GM12892 (cell line): Measurements from ENCODE around the gene RTF2.
"Not testable (repeated sequence)": the region's sequence is repeated elsewhere in the genome, so short reads cannot be mapped to it uniquely, and the experiment has no call there.

Experiments used
- DNase-seq: peaks from one replicate; pipeline ENCODE4 v3.0.0; 2011; ENCODE audit not compliant: insufficient read length
- FAIRE-seq: peaks from 2 replicates; lab custom pipeline; 2011; peaks lifted over from hg19 to GRCh38; lab: Jason Lieb, UNC
- POLR2A ChIP-seq: IDR thresholded peaks from 2 replicates; pipeline ENCODE4 v1.6.1; 2011; ENCODE audit warnings: low read depth, low read length, control low read depth
- POLR2AphosphoS5 ChIP-seq: IDR thresholded peaks from 2 replicates; pipeline ENCODE4 v1.6.1; 2011; ENCODE audit warnings: low read depth, low read length, control low read depth
- TAF1 ChIP-seq: IDR thresholded peaks from 2 replicates; pipeline ENCODE4 v1.6.1; 2011; ENCODE audit warnings: low read depth, mild to moderate bottlenecking, control low read depth, low read length, borderline replicate concordance

RTF2 gene

DNA sequence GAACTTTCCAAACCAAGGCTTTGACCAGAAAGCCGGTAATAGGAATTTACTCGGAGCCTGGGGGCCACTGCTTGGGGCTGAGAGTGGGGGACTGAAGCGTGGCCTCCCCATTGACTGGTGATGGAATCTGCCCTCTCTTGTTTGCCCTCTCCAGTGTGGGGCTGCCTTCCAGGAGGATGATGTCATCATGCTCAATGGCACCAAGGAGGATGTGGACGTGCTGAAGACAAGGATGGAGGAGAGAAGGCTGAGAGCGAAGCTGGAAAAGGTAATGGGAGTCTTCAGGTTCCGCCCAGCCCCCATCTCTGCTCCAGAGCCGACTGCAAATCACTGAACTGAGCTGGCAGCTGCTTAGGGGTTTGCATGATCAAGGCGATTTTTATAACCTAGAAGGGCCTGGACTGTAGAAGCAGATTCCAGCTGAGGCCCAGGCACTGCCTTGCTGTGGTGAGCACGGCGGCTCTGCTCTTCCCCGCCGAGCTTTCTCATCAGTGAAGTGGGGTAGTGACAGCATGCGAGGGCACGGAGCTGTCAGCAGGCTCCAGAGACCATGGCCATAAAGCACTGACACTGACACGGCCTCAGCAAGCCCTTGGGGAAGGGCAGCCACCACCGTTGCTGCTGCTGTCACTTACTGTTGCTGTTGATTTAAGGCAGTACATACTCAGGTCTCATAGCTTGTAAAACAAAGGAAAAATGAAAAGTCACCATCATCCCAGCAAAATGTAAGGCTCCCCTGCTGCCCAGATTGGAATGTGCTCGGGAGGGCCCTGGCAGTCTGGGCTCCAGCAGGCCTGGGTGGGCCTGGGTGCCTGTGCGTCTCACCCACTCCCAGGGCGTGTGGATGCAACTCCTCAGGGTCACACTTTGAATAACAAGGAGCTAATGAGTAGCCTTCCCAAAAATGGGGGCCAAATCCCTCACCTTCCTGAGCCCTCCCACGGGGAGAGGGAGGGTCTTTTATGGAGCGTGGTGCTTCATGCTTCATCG is 45.0 kb downstream of the RTF2 start:
- DNase-seq, result no peak
- FAIRE-seq, result no peak
- TF ChIP-seq POLR2AphosphoS5 (no peak), POLR2A (no peak), TAF1 (no peak)

- no peak for FAIRE-seq
- TF ChIP-seq POLR2A (no peak), TAF1 (no peak), POLR2AphosphoS5 (no peak)
- no peak for DNase-seq
Observed at GRCh38 chr20:56516631-56517030, 48.2 kb downstream of the RTF2 start.

- no peak for TF ChIP-seq POLR2AphosphoS5
- DNase-seq, result no peak
- no peak for FAIRE-seq
Observed at GRCh38 chr20:56517211-56517610, 48.8 kb downstream of the RTF2 start.

GRCh38 chr20:56517641-56518040 is 49.2 kb downstream of the RTF2 start:
- DNase-seq, result no peak
- no peak for FAIRE-seq
- TF ChIP-seq POLR2AphosphoS5, result no peak
- no peak for TF ChIP-seq POLR2A
- no peak for TF ChIP-seq TAF1

GRCh38 chr20:56518126-56518525 is 49.7 kb downstream of the RTF2 start:
- no peak for TF ChIP-seq POLR2AphosphoS5
- no peak for TF ChIP-seq TAF1
- DNase-seq (no peak), FAIRE-seq (no peak)

DNA sequence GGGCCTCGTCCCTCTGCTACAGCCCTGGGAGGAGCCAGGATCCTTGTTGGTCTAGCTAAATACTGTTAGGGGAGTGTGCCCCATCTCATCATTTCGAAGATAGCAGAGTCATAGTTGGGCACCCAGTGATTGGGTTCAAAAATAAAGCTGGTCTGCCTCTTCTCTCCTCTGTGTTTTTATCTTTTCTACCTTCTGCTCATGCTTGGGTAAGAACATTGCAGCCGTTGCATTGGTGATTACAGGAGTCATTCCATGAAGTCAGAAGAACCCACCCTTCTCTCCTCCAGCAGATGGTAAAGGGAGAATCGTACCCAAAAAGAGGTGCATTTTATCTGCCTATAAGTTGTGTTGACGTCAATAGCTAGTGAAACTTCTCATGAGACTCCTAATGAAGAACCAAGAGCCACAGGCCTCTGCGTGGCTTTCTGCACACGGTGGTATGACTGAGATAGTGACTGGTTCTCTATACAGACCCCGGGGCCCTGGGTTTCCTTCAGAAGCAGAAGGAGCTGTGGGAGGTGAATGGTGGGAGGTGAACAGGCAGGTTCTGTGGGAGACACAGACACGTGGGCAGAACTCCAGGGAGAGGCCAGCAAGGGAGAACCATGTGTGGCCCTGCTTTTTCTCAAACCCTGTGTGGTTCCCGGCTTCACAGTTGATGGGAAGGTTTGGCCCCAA is 50.4 kb downstream of the RTF2 start:
- TF ChIP-seq POLR2AphosphoS5 (no peak), POLR2A (no peak), TAF1 (no peak)
- FAIRE-seq, result no peak

GRCh38 chr20:56519551-56519950 is 51.1 kb downstream of the RTF2 start:
- FAIRE-seq (no peak), DNase-seq (no peak)
- no peak for TF ChIP-seq POLR2AphosphoS5
- no peak for TF ChIP-seq POLR2A
- TF ChIP-seq TAF1, result no peak

More for the DNA sequence above, 50.4 kb downstream of the RTF2 start:
- no peak for DNase-seq

DNA sequence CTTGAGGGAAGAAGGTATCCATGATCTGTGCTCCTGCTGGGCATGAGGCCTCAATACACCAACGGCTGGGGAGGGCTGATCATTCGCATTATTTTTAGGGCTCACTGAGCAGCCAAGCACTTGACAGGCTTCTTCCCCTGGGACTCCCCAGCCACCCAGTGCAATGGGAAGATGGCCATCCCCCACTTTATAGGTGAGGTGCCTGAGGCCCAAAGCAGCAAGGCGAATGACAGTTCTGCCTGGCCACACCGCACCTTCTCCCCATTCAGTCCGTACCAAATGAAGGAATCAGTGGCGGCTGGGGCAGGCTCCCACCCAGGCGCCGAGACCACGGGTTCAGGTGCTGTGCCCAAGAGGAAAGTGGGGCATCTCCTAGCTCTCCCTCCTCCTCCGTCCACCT is 51.8 kb downstream of the RTF2 start:
- DNase-seq (no peak), FAIRE-seq (no peak)
- TF ChIP-seq POLR2AphosphoS5 (no peak), POLR2A (no peak), TAF1 (no peak)

DNA sequence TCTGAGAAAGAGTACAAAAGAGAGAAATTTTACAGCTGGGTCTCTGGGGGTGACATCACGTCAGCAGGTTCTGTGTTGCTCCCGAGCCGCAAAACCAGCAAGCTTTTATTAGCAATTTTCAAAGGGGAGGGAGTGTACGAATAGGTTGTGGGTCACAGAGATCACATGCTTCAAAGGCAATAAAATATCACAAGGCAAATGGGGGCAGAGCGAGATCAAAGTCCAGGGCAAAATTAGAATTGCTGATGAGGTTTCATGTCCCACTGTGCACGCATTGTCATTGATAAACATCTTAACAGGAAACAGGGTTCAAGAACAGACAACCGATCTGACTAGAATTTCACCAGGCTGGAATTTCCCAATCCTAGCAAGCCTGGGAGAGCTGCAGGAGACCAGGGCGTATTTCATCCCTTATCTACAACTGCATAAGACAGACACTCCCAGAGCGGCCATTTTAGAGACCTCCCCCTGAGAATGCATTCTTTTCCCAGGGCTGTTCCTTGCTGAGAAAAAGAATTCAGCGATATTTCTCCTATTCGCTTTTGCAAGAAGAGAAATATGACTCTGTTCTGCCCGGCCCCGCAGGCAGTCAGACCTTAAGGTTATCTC is 52.4 kb downstream of the RTF2 start:
- not testable (repeated sequence) for FAIRE-seq, DNase-seq

- DNase-seq (no peak), FAIRE-seq (no peak)
Observed at GRCh38 chr20:56522311-56522710, 53.9 kb downstream of the RTF2 start.

DNA sequence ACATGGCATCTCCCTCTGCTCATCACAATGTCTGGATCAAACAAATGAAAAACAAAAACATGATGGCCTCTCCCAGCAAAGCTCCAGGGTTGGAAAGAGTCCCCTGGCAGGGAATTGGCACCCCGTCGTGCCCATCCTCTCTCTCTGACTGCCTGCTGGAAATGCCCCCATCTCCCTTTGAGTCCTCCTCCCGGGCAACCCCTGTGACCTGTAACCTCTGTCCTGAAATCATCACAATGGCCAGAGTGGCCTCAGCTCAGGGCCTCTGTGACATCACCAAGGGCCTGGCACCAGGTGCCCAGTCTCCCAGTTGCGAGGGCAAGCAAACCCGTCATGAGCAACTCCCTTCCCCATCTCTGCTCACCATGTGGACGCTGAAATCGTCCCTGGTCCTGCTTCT is 56.0 kb downstream of the RTF2 start, which contains the start of gene FAM209A:
Gene FAM209A, plus strand, starts transcription at position 301 of the 400 bp plus-strand sequence. Its CDS starts 65 bp downstream, at position 366.
- not testable (repeated sequence) for DNase-seq, FAIRE-seq

More at GRCh38 chr20:56522311-56522710, 53.9 kb downstream of the RTF2 start:
- no peak for TF ChIP-seq POLR2A
- peak; percentile 35; the same call in 1 of the 2 replicates for TF ChIP-seq POLR2AphosphoS5

DNA sequence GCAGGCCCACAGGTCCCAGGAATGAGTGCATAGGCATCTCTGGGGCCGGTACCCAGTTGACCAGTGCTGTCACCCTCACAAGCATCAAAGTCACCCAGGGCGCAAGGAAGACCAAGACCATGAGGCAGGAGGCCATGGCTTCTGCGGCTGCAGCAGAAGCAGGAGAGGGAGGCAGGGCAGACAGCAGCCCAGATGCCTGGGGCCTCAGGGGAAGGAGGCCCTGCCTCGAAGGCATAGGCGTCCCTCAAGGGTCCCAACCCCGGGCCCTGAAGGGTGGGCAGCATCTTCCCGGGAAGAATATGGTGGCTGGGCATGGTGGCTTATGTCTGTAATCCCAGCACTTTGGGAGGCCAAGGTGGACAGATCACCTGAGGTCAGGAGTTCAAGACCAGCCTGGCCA is 59.1 kb downstream of the RTF2 start:
- TF ChIP-seq POLR2A, result no peak
- no peak for TF ChIP-seq TAF1
- no peak for DNase-seq
- no peak for FAIRE-seq

GRCh38 chr20:56532946-56533345 is 64.5 kb downstream of the RTF2 start, which contains the start of gene FAM209B:
Gene FAM209B, plus strand, starts transcription at chr20:56533246. Its CDS starts 96 bp downstream, at chr20:56533342.
- DNase-seq, FAIRE-seq: not testable (repeated sequence)
